Stomach (tissue), 9 donors: ENCODE measurements around the gene NF1. TPM values are rescaled to one million over a fixed set of nuclear protein-coding genes. Genes with fewer than 3 reads are reported as not detected.

Experiments used
- DNase-seq, 2 donors: peaks; one replicate each; pipeline versions ENCODE4 v3.0.0 to v3.0.0-alpha.2; 2013 to 2019
- H3K27ac ChIP-seq, 5 donors: fragments of 200-600 bp in 4 of 5; sonication (generic) in 4 of 5; one replicate each; pipeline ENCODE4 v1.5.1; 2013 to 2019; ENCODE audit warnings: mild to moderate bottlenecking in 1 of 5, moderate library complexity in 1 of 5
- H3K27me3 ChIP-seq, 3 donors: fragments of 200-600 bp; sonication (generic); one replicate each; pipeline ENCODE4 v1.5.1; 2017 to 2019; ENCODE audit warnings: mixed run types in 1 of 3
- H3K36me3 ChIP-seq, 4 donors: fragments of 200-600 bp; sonication (generic); 1 replicate in 3 of 4; 2 replicates in 1 of 4; pipeline ENCODE4 v1.5.1; 2016 to 2019
- H3K4me1 ChIP-seq, 4 donors: fragments of 200-600 bp; sonication (generic); one replicate each; pipeline ENCODE4 v1.5.1; 2016 to 2019
- H3K4me3 ChIP-seq, 4 donors: fragments of 200-600 bp; sonication (generic) in 3 of 4; one replicate each; pipeline ENCODE4 v1.5.1; 2016 to 2019; ENCODE audit warnings: mild to moderate bottlenecking in 1 of 4
- H3K9me3 ChIP-seq, 4 donors: fragments of 200-600 bp; sonication (generic); one replicate each; pipeline ENCODE4 v1.5.1; 2016 to 2019
- CTCF ChIP-seq, 7 experiments: fragments of 450-650 bp in 4 of 7; fragments of 200-600 bp in 3 of 7; sonication (generic) in 3 of 7; IDR thresholded peaks; one replicate each; pipeline ENCODE4 v1.5.1; 2016 to 2019; ENCODE audit warnings: antibody characterized with exemption in 7 of 7, control low read depth in 2 of 7, mild to moderate bottlenecking in 1 of 7
- EP300 ChIP-seq: sonication (generic); formaldehyde crosslinking; IDR thresholded peaks from one replicate; pipeline ENCODE4 v1.6.1; 2017; ENCODE audit warnings: antibody characterized with exemption
- POLR2A ChIP-seq, 4 donors: fragments of 450-650 bp; IDR thresholded peaks; one replicate each; pipeline ENCODE4 v1.6.1; 2016; ENCODE audit warnings: antibody characterized with exemption in 4 of 4, control low read depth in 2 of 4, mild to moderate bottlenecking in 1 of 4, moderate library complexity in 1 of 4
- POLR2AphosphoS5 ChIP-seq, 3 donors: sonication (generic); formaldehyde crosslinking; IDR thresholded peaks; one replicate each; pipeline ENCODE4 v1.6.1; 2016; ENCODE audit warnings: antibody characterized with exemption in 3 of 3
- WGBS, 5 donors: extraction: QIAGEN DNeasy Blood & Tissue Kit in 3 of 5; methylation state at CpG; one replicate each; pipeline versions ENCODE4 v1.1.5 to v1.1.7; 2013 to 2018; 5-methylcytosine and 5-hydroxymethylcytosine counted together
- intact Hi-C: fragments of 100-400 bp; cut with DNase I; formaldehyde crosslinking; loops from one replicate; pipeline ENCODE4 v1.15.1; 2023; ENCODE audit warnings: low total_unique reads
- polyA plus RNA-seq, 3 donors: library from polyadenylated mRNA; stranded (reverse); fragments of 200-250 nt; gene quantifications; one replicate each; pipeline ENCODE4 v1.2.3, GENCODE V29; 2013
- total RNA-seq, 5 donors: library from RNA; depleted of rRNA; stranded (reverse); fragments of >200 nt; gene quantifications; one replicate each; pipeline versions ENCODE4 v1.1.0 to v1.2.3, GENCODE V29; 2014 to 2016
- donor health status: healthy with polysubstance abuse.
- donor health status: Bipolar disorder and iron deficiency.
- donor health status: healthy.

Gene NF1
- total and polyA plus RNA-seq, 8 donors: 5.2 to 108 (median 50.5) TPM

GRCh38 chr17:31130286-31131224 lies 35.8 kb downstream of the NF1 start:
- TF ChIP-seq EP300: no peak
- no peak for TF ChIP-seq POLR2A (IDR thresholded peaks at IDR 0.05)
- TF ChIP-seq CTCF (IDR thresholded peaks at IDR 0.05): no peak
- no peaks in the 10 kb centered on the region for H3K9me3 ChIP-seq
- no peak overlapping the region for H3K27ac ChIP-seq
- H3K4me1 ChIP-seq: peaks cover 0 to 10% (median 4%) of the 10 kb centered on the region in 4 donors
- DNase-seq: no peak
- H3K36me3 ChIP-seq: no peaks in the 10 kb centered on the region
- H3K4me3 ChIP-seq: no peak overlapping the region
- no peaks in the 10 kb centered on the region for H3K27me3 ChIP-seq
- intact Hi-C loops: no loop called here
- WGBS, 5 donors: 87 to 93% (median 88%) methylated on average over 14 to 15 of the region's 15 CpGs

GRCh38 chr17:31131299-31131698 lies 36.5 kb downstream of the NF1 start:
- WGBS, 5 donors: 89 to 93% (median 92%) methylated on average over 3 of the region's 3 CpGs
- Histone ChIP-seq H3K4me1 (peaks cover 0 to 10% (median 4%) of the 10 kb centered on the region in 4 donors), H3K27me3 (no peaks in the 10 kb centered on the region), H3K27ac (no peak overlapping the region), H3K9me3 (no peaks in the 10 kb centered on the region), H3K4me3 (no peak overlapping the region), H3K36me3 (peaks cover 0 to 7% (median under 1%) of the 10 kb centered on the region in 4 donors)
- DNase-seq: no peak
- intact Hi-C loops: no loop called here
- no peak for TF ChIP-seq POLR2AphosphoS5 (IDR thresholded peaks at IDR 0.05)
- TF ChIP-seq EP300: no peak

GRCh38 chr17:31132977-31133376 lies 38.2 kb downstream of the NF1 start:
- no peaks in the 10 kb centered on the region for H3K27me3 ChIP-seq
- H3K27ac ChIP-seq: no peak overlapping the region
- intact Hi-C loops: no loop called here
- WGBS, 5 donors: 92 to 98% (median 95%) methylated on average over 3 of the region's 3 CpGs
- TF ChIP-seq POLR2A (IDR thresholded peaks at IDR 0.05): no peak
- TF ChIP-seq POLR2AphosphoS5 (IDR thresholded peaks at IDR 0.05): no peak
- TF ChIP-seq EP300: no peak
- TF ChIP-seq CTCF (IDR thresholded peaks at IDR 0.05): no peak
- H3K9me3 ChIP-seq: no peaks in the 10 kb centered on the region
- H3K4me3 ChIP-seq: no peak overlapping the region
- peaks cover 0 to 10% (median 4%) of the 10 kb centered on the region in 4 donors for H3K4me1 ChIP-seq
- peaks cover 0 to 19% (median 6%) of the 10 kb centered on the region in 4 donors for H3K36me3 ChIP-seq
- no peak for DNase-seq

- Histone ChIP-seq H3K9me3 (no peaks in the 10 kb centered on the region), H3K36me3 (peaks cover 0 to 23% (median 12%) of the 10 kb centered on the region in 4 donors), H3K4me1 (peaks cover 0 to 10% (median 4%) of the 10 kb centered on the region in 4 donors), H3K27me3 (no peaks in the 10 kb centered on the region), H3K4me3 (no peak overlapping the region), H3K27ac (no peak overlapping the region)
- peak in 1 of 2 donors; percentile 30 for DNase-seq
- intact Hi-C loops: no loop called here
- no peak for TF ChIP-seq POLR2A (IDR thresholded peaks at IDR 0.05)
- TF ChIP-seq CTCF (IDR thresholded peaks at IDR 0.05): no peak
- TF ChIP-seq POLR2AphosphoS5 (IDR thresholded peaks at IDR 0.05): no peak
- TF ChIP-seq EP300: no peak
- WGBS, 5 donors: 63 to 82% (median 75%) methylated on average over 4 of the region's 4 CpGs
These were observed 39.8 kb downstream of the NF1 start for GRCh38 chr17:31134576-31134975.

GRCh38 chr17:31136319-31136718 lies 41.5 kb downstream of the NF1 start:
- no peaks in the 10 kb centered on the region for H3K4me1 ChIP-seq
- H3K9me3 ChIP-seq: no peaks in the 10 kb centered on the region
- TF ChIP-seq CTCF (IDR thresholded peaks at IDR 0.05) (no peak), POLR2AphosphoS5 (IDR thresholded peaks at IDR 0.05) (no peak), POLR2A (IDR thresholded peaks at IDR 0.05) (no peak), EP300 (no peak)
- H3K36me3 ChIP-seq: peaks cover 0 to 31% (median 15%) of the 10 kb centered on the region in 4 donors
- H3K27ac ChIP-seq: no peak overlapping the region
- intact Hi-C loops: no loop called here
- no peaks in the 10 kb centered on the region for H3K27me3 ChIP-seq
- DNase-seq: no peak
- H3K4me3 ChIP-seq: no peak overlapping the region
- 88 to 98% (median 95%) methylated on average over 2 of the region's 2 CpGs for WGBS, 5 donors
